Activated naive CD4-positive, alpha-beta T cell treated with anti-CD3 and anti-CD28 coated beads for 36 hours (primary cell): ENCODE results near the gene ZFAND2B. TPM values are rescaled to one million over a fixed set of nuclear protein-coding genes. Genes with fewer than 3 reads are reported as not detected.

Experiments used
- total RNA-seq, 2 experiments: library from RNA; stranded (reverse); gene quantifications; one replicate each; pipeline ENCODE4 v1.2.3, GENCODE V29; 2021

The ZFAND2B gene
- total RNA-seq, 2 experiments from 2014 or later: 32.6 to 33.6 TPM

Other genes with a start within 250 kb of the ZFAND2B start
- not detected for gene CDK5R2, start 247.1 kb upstream of the ZFAND2B start, total RNA-seq
- not detected for gene FEV, start 221.6 kb upstream of the ZFAND2B start, total RNA-seq
- gene CRYBA2, start 213.4 kb upstream of the ZFAND2B start, total RNA-seq: not detected
- gene CFAP65, start 165.3 kb upstream of the ZFAND2B start, total RNA-seq: not detected
- not detected for gene IHH, start 145.9 kb upstream of the ZFAND2B start, total RNA-seq
- 10 to 100 TPM; 24.4 to 26.6 TPM for gene NHEJ1, start 46.0 kb upstream of the ZFAND2B start, total RNA-seq
- under 1 TPM; 0.84 to 0.95 TPM for gene SLC23A3, start 36.8 kb upstream of the ZFAND2B start, total RNA-seq
- gene CNPPD1, start 29.9 kb upstream of the ZFAND2B start, total RNA-seq: 10 to 100 TPM; 27.0 to 31.4 TPM
- 10 to 100 TPM; 44.0 to 44.1 TPM for gene RETREG2, start 28.5 kb upstream of the ZFAND2B start, total RNA-seq
- 1 to 10 TPM; 7.0 to 7.5 TPM for gene ABCB6, start 12.2 kb downstream of the ZFAND2B start, total RNA-seq
- gene ATG9A, start 22.9 kb downstream of the ZFAND2B start, total RNA-seq: 10 to 100 TPM; 26.0 to 27.7 TPM
- 10 to 100 TPM; 87.7 to 88.5 TPM for gene ANKZF1, start 23.0 kb downstream of the ZFAND2B start, total RNA-seq
- 1 to 10 TPM; 2.1 TPM for gene GLB1L, start 38.7 kb downstream of the ZFAND2B start, total RNA-seq
- gene STK16, start 38.7 kb downstream of the ZFAND2B start, total RNA-seq: 10 to 100 TPM; 33.7 to 35.5 TPM
- gene TUBA4B, start 46.5 kb downstream of the ZFAND2B start, total RNA-seq: not detected
- 100 to 1,000 TPM; 112 to 116 TPM for gene TUBA4A, start 47.1 kb downstream of the ZFAND2B start, total RNA-seq
- gene DNAJB2, start 72.6 kb downstream of the ZFAND2B start, total RNA-seq: 10 to 100 TPM; 24.6 to 24.9 TPM
- gene PTPRN, start 102.6 kb downstream of the ZFAND2B start, total RNA-seq: not detected
- gene RESP18, start 126.0 kb downstream of the ZFAND2B start, total RNA-seq: not detected
- gene DNPEP, start 181.1 kb downstream of the ZFAND2B start, total RNA-seq: 10 to 100 TPM; 67.1 to 74.2 TPM
- not detected for gene DES, start 211.6 kb downstream of the ZFAND2B start, total RNA-seq
- 1 to 10 TPM; 1.3 to 1.4 TPM for gene SPEG, start 228.1 kb downstream of the ZFAND2B start, total RNA-seq